AG04450 (cell line): ENCODE measurements around the gene RGL1. TPM values are rescaled to one million over a fixed set of nuclear protein-coding genes. Genes with fewer than 3 reads are reported as not detected.

Experiments used
- CTCF ChIA-PET: fragments of 300-600, 350-600 bp; formaldehyde crosslinking; extraction: SDS; loops from one replicate; lab custom pipeline; 2022; ENCODE audit warnings: antibody characterized with exemption, inconsistent platforms; lab: Charles Lee
- POLR2A ChIA-PET: fragments of 350-600 bp; formaldehyde crosslinking; extraction: SDS; loops from one replicate; lab custom pipeline; 2021; ENCODE audit warnings: antibody characterized with exemption, inconsistent platforms; lab: Yijun Ruan, JAX
- DNase-seq: peaks from one replicate; pipeline ENCODE4 v3.0.0-alpha.2; 2011; ENCODE audit warnings: low read depth, low spot score
- H3K27ac ChIP-seq: one replicate; pipeline ENCODE4 v1.5.1; 2012; ENCODE audit warnings: low read depth, low read length, control low read depth
- H3K27me3 ChIP-seq: one replicate; pipeline ENCODE4 v1.6.0; 2012; ENCODE audit warnings: low read length; ENCODE audit not compliant: control insufficient read depth, insufficient read depth
- H3K4me3 ChIP-seq: 2 replicates; pipeline ENCODE4 v1.5.1; 2011; ENCODE audit warnings: mild to moderate bottlenecking, low read depth, low read length, control low read depth
- H3K9me3 ChIP-seq: 2 replicates; pipeline ENCODE4 v1.5.1; 2012; ENCODE audit warnings: low read length; ENCODE audit not compliant: control insufficient read depth, insufficient read depth
- polyA plus RNA-seq: library from polyadenylated mRNA; depleted of rRNA; stranded (reverse); fragments of >200 nt; gene quantifications from 2 replicates; pipeline ENCODE4 v1.2.3, GENCODE V29; 2011
- TF ChIP-seq, protein P1 (sequence below): IDR thresholded peaks from 2 replicates; pipeline ENCODE4 v1.5.1; 2011; ENCODE audit warnings: low read depth, low read length, control low read depth, inconsistent platforms

RGL1 gene
- polyA plus RNA-seq, 1 experiment: 11.1 TPM

DNA sequence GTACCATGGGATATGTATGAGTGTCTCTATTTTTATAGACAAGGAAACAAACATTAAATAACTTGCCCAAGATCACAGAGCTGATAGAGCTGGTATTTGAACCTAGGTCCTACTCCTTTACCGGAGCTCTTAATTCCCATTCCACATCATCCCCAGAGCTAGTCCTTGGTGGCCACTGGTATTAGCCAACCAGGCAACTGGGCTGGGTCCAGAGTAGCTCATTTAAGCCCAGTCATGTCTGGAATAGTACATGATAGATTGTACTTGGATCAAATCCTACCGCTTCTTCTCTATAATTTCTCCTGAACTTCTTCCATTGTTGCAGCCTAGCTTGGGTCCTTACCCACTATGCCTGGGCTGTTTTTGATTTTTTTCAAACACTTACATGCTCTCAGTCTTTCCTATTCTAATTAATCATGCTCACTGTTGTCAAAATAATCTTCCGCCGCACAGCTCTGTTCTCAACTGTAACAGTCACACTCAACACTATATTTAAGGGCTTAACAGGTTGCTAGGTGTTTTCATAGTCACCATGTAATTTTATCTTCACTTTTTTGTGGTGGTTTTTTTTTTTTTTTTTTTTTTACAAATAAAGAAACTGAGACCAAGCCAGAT lies 152.4 kb downstream of the RGL1 start:
- Histone ChIP-seq H3K9me3 (no peaks in the 10 kb centered on the region), H3K4me3 (no peak overlapping the region), H3K27me3 (no peaks in the 10 kb centered on the region), H3K27ac (no peak overlapping the region)
- POLR2A ChIA-PET: no interaction called here
- no peak for DNase-seq
- CTCF ChIA-PET: interaction anchor here (1.1 kb wide), 1 partner anchor 706 kb away, joined by 3 read pairs; no protein-coding TSS in a partner anchor
- TF ChIP-seq, protein P1, sequence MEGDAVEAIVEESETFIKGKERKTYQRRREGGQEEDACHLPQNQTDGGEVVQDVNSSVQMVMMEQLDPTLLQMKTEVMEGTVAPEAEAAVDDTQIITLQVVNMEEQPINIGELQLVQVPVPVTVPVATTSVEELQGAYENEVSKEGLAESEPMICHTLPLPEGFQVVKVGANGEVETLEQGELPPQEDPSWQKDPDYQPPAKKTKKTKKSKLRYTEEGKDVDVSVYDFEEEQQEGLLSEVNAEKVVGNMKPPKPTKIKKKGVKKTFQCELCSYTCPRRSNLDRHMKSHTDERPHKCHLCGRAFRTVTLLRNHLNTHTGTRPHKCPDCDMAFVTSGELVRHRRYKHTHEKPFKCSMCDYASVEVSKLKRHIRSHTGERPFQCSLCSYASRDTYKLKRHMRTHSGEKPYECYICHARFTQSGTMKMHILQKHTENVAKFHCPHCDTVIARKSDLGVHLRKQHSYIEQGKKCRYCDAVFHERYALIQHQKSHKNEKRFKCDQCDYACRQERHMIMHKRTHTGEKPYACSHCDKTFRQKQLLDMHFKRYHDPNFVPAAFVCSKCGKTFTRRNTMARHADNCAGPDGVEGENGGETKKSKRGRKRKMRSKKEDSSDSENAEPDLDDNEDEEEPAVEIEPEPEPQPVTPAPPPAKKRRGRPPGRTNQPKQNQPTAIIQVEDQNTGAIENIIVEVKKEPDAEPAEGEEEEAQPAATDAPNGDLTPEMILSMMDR: no peak

DNA sequence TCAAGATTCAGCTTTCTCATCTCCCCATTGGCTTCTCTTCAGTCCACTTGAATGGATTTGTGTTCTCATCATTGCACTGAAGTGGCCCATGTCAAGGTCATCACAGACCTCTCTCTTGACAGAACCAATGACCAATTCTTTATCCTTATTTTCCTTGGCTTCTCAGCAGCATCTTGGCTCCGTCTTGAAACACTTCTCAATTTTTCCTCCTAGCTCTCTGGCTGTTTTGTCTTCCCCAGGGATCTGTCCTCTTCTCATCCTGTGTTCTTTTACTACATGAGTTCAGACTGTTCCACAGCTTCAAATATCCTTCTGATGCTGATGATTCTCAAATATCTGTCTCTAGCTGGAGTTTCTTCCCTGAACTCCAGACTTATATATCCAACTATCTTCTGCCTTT lies 154.0 kb downstream of the RGL1 start:
- H3K27ac ChIP-seq: no peak overlapping the region
- TF ChIP-seq, protein P1: no peak
- ChIA-PET CTCF (no interaction called here), POLR2A (no interaction called here)
- no peak overlapping the region for H3K4me3 ChIP-seq
- no peaks in the 10 kb centered on the region for H3K9me3 ChIP-seq
- DNase-seq: no peak
- no peaks in the 10 kb centered on the region for H3K27me3 ChIP-seq

DNA sequence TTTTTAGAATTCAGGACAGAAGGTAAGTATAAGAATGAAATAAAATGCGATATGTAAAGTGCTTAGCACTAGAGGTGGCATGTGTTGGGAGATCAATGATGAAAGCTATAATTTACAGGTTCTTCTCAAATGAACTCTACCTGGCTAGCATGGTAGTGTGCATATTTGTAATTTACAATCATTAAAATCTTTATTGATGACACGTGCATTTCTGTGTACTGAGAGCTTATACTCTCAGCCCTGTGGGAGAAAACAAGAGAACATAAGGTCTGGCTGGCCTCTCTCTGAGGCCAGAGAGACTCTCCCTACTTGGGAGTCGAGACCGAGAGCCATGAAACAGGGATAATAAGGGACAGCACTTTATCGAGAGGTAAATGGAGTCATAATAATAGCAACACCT lies 156.2 kb downstream of the RGL1 start:
- no peaks in the 10 kb centered on the region for H3K9me3 ChIP-seq
- ChIA-PET POLR2A (no interaction called here), CTCF (no interaction called here)
- no peak for DNase-seq
- H3K4me3 ChIP-seq: no peak overlapping the region
- TF ChIP-seq, protein P1: no peak
- no peak overlapping the region for H3K27ac ChIP-seq
- no peaks in the 10 kb centered on the region for H3K27me3 ChIP-seq

DNA sequence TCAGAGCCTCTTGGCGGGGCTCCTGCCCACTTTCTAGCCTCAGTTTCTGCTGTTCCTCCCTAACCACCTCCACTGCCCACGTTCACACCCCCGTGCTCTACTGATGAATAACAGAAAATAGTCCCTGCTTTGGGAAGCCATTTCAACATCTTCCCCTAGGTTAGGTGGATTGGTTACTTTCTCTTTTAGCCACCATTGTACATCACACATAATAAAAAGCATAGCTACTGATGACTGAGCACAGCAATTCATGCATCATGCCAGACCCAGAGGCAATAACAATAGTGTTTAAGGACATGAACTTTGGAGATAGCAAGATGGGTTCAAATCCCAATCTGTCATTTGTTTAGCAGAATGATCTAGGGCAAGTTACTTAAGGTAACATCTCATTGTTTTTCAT lies 158.0 kb downstream of the RGL1 start:
- CTCF ChIA-PET: interaction anchor here (1.3 kb wide), 1 partner anchor 701 kb away, joined by 3 read pairs; no protein-coding TSS in a partner anchor
- H3K9me3 ChIP-seq: no peaks in the 10 kb centered on the region
- TF ChIP-seq, protein P1: no peak
- POLR2A ChIA-PET: no interaction called here
- no peaks in the 10 kb centered on the region for H3K27me3 ChIP-seq
- no peak overlapping the region for H3K27ac ChIP-seq
- no peak overlapping the region for H3K4me3 ChIP-seq
- no peak for DNase-seq

DNA sequence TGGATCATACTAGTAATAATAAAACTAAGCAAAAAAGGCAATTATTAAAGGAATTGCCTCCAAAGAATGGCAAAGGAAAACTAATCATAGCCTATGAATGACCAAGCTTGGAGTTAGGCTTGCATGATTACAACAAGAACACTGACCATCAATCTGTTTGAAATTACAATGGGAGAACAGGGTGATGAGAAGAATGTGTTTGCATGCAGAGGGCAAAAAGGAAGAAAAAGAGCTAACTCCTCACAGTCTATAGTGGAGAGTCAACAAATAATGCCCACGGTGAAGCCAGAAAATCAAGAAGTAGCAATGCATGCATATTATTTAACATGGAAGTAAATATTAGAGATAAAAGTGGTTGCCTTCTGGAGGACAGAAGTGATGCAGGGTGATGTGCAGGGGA lies 160.8 kb downstream of the RGL1 start:
- Histone ChIP-seq H3K4me3 (no peak overlapping the region), H3K9me3 (no peaks in the 10 kb centered on the region), H3K27ac (no peak overlapping the region), H3K27me3 (no peaks in the 10 kb centered on the region)
- no peak for DNase-seq
- POLR2A ChIA-PET: no interaction called here
- TF ChIP-seq, protein P1: no peak
- CTCF ChIA-PET: interaction anchor here (0.6 to 0.9 kb wide), 2 partner anchors 310 to 993 kb away, joined by 3 to 4 read pairs; no protein-coding TSS in a partner anchor
